ENCODE results near the gene KCNMA1.

KCNMA1 gene

GRCh38 chr10:77138541-77138940 lies 499.1 kb downstream of the KCNMA1 start:
- Histone ChIP-seq H3K4me1 (ENCODE audit: low read depth, poor library complexity, severe bottlenecking) (no peaks in the 10 kb centered on the region), H3K9ac (no peak overlapping the region), H3K27me3 (ENCODE audit: insufficient read depth, low read depth) (no peaks in the 10 kb centered on the region), H3K27ac (no peak overlapping the region), H4K20me1 (ENCODE audit: insufficient read depth) (no peaks in the 10 kb centered on the region), H3K4me3 (IDR thresholded peaks at IDR 0.05; ENCODE audit: insufficient read depth, low read depth, low read length) (no peak overlapping the region), H3K79me2 (ENCODE audit: insufficient read depth, low read depth) (no peaks in the 10 kb centered on the region), H3K4me2 (no peak overlapping the region), H2AFZ (ENCODE audit: low read depth) (no peak overlapping the region), H3K36me3 (ENCODE audit: insufficient read depth) (no peaks in the 10 kb centered on the region)
- TF ChIP-seq, protein P1, sequence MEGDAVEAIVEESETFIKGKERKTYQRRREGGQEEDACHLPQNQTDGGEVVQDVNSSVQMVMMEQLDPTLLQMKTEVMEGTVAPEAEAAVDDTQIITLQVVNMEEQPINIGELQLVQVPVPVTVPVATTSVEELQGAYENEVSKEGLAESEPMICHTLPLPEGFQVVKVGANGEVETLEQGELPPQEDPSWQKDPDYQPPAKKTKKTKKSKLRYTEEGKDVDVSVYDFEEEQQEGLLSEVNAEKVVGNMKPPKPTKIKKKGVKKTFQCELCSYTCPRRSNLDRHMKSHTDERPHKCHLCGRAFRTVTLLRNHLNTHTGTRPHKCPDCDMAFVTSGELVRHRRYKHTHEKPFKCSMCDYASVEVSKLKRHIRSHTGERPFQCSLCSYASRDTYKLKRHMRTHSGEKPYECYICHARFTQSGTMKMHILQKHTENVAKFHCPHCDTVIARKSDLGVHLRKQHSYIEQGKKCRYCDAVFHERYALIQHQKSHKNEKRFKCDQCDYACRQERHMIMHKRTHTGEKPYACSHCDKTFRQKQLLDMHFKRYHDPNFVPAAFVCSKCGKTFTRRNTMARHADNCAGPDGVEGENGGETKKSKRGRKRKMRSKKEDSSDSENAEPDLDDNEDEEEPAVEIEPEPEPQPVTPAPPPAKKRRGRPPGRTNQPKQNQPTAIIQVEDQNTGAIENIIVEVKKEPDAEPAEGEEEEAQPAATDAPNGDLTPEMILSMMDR (conservative IDR thresholded peaks at IDR 0.05; ENCODE audit: low read depth, low read length): no peak

DNA sequence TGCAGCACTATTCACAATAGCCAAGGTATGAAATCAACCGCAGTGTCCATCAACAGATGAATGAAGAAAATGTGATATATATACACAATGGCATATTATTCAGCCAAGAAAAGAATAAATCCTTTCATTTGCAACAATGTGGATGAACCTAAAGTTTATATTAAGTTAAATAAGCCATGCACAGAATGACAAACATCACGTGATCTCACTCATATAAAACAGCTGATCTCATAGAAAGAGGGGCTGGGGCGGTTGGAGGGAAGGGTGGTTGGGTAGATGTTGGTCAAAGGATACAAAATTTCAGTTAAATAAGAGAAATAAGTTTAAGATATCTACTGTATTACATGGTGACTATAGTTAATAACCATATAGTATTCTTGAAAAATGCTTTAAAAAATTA lies 502.1 kb downstream of the KCNMA1 start:
- Histone ChIP-seq H3K9ac (no peak overlapping the region), H3K27me3 (ENCODE audit: insufficient read depth, low read depth) (no peaks in the 10 kb centered on the region), H3K4me3 (IDR thresholded peaks at IDR 0.05; ENCODE audit: insufficient read depth, low read depth, low read length) (no peak overlapping the region), H3K27ac (no peak overlapping the region), H3K36me3 (ENCODE audit: insufficient read depth) (no peaks in the 10 kb centered on the region), H3K79me2 (ENCODE audit: insufficient read depth, low read depth) (no peaks in the 10 kb centered on the region), H3K4me2 (no peak overlapping the region), H3K4me1 (ENCODE audit: low read depth, poor library complexity, severe bottlenecking) (no peaks in the 10 kb centered on the region), H4K20me1 (ENCODE audit: insufficient read depth) (no peaks in the 10 kb centered on the region), H2AFZ (ENCODE audit: low read depth) (no peak overlapping the region)
- TF ChIP-seq, protein P1 (conservative IDR thresholded peaks at IDR 0.05; ENCODE audit: low read depth, low read length): no peak

DNA sequence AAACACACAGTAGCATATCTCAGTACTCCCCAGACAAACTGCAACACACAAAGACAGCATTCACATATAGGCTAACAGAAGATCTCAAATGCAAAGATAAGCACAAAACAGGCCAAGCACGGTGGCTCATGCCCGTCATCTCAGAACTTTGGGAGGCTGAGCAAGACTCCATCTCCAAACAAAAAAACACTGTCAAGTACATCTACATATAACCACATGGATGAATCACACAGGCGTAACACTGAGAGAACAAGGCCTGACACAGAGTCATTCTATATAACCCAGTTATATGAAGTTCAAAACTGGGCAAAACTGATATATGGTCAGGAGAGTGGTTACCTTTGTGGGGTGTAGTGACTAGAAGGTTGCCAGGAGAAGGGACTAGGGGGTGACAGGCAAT lies 506.4 kb downstream of the KCNMA1 start:
- Histone ChIP-seq H2AFZ (ENCODE audit: low read depth) (no peak overlapping the region), H3K4me3 (IDR thresholded peaks at IDR 0.05; ENCODE audit: insufficient read depth, low read depth, low read length) (no peak overlapping the region), H3K4me1 (ENCODE audit: low read depth, poor library complexity, severe bottlenecking) (no peaks in the 10 kb centered on the region), H3K36me3 (ENCODE audit: insufficient read depth) (no peaks in the 10 kb centered on the region), H3K4me2 (no peak overlapping the region), H3K9ac (no peak overlapping the region), H3K79me2 (ENCODE audit: insufficient read depth, low read depth) (no peaks in the 10 kb centered on the region), H3K27ac (no peak overlapping the region), H4K20me1 (ENCODE audit: insufficient read depth) (no peaks in the 10 kb centered on the region), H3K27me3 (ENCODE audit: insufficient read depth, low read depth) (no peaks in the 10 kb centered on the region)
- TF ChIP-seq, protein P1 (conservative IDR thresholded peaks at IDR 0.05; ENCODE audit: low read depth, low read length): no peak

GRCh38 chr10:77127243-77127642 lies 510.4 kb downstream of the KCNMA1 start:
- Histone ChIP-seq H2AFZ (ENCODE audit: low read depth) (no peak overlapping the region), H3K4me1 (ENCODE audit: low read depth, poor library complexity, severe bottlenecking) (no peaks in the 10 kb centered on the region), H3K4me2 (no peak overlapping the region), H3K36me3 (ENCODE audit: insufficient read depth) (no peaks in the 10 kb centered on the region), H3K9ac (no peak overlapping the region), H3K4me3 (IDR thresholded peaks at IDR 0.05; ENCODE audit: insufficient read depth, low read depth, low read length) (no peak overlapping the region), H3K27ac (no peak overlapping the region), H3K79me2 (ENCODE audit: insufficient read depth, low read depth) (no peaks in the 10 kb centered on the region), H4K20me1 (ENCODE audit: insufficient read depth) (no peaks in the 10 kb centered on the region), H3K27me3 (ENCODE audit: insufficient read depth, low read depth) (no peaks in the 10 kb centered on the region)
- TF ChIP-seq, protein P1 (conservative IDR thresholded peaks at IDR 0.05; ENCODE audit: low read depth, low read length): no peak

Data from KMS-11 (cell line).